Calu3 (cell line): ENCODE data around the gene GPR4. TPM values are rescaled to one million over a fixed set of nuclear protein-coding genes. Genes with fewer than 3 reads are reported as not detected.

Source experiments
- BruUV-seq: library from RNA; stranded (reverse); fragments of 400-500 nt; replicated peaks from 2 replicates; lab custom pipeline; 2021; lab: Mats Ljungman, UMichigan
- CTCF ChIA-PET: fragments of 300-600 bp; sonication (Branson Sonifier 250); formaldehyde crosslinking; loops from one replicate; lab custom pipeline; 2022; ENCODE audit warnings: antibody characterized with exemption; lab: Charles Lee
- DNase-seq: peaks from one replicate; pipeline ENCODE4 v3.0.0; 2022
- H3K27ac Mint-ChIP-seq: one replicate; pipeline ENCODE4 v1.8.0; 2022; ENCODE audit warnings: mixed read lengths; ENCODE audit not compliant: unreplicated experiment
- H3K27me3 Mint-ChIP-seq: one replicate; pipeline ENCODE4 v1.8.0; 2022; ENCODE audit warnings: mixed read lengths; ENCODE audit not compliant: unreplicated experiment
- H3K36me3 Mint-ChIP-seq: one replicate; pipeline ENCODE4 v1.8.0; 2022; ENCODE audit warnings: mild to moderate bottlenecking, moderate library complexity, mixed read lengths; ENCODE audit not compliant: insufficient read depth, unreplicated experiment
- H3K4me1 Mint-ChIP-seq: one replicate; pipeline ENCODE4 v1.8.0; 2022; ENCODE audit warnings: mild to moderate bottlenecking, low read depth, mixed read lengths; ENCODE audit not compliant: unreplicated experiment
- H3K4me3 Mint-ChIP-seq: one replicate; pipeline ENCODE4 v1.8.0; 2022; ENCODE audit warnings: mild to moderate bottlenecking, low read depth, moderate library complexity, mixed read lengths; ENCODE audit not compliant: unreplicated experiment
- H3K9me3 Mint-ChIP-seq: one replicate; pipeline ENCODE4 v1.8.0; 2022; ENCODE audit warnings: low read depth, mixed read lengths; ENCODE audit not compliant: unreplicated experiment
- CTCF ChIP-seq: fragments of 200-600 bp; IDR thresholded peaks from one replicate; pipeline ENCODE4 v1.8.0; 2022; ENCODE audit warnings: antibody characterized with exemption; ENCODE audit not compliant: unreplicated experiment
- intact Hi-C: fragments of 100-400 bp; cut with micrococcal nuclease; formaldehyde crosslinking; loops from one replicate; pipeline ENCODE4 v1.10.0; 2022; ENCODE audit not compliant: unreplicated experiment
- total RNA-seq: library from RNA; stranded (reverse); gene quantifications from 2 replicates; pipeline ENCODE4 v1.2.3, GENCODE V29; 2022

GPR4 gene
- total RNA-seq, 1 experiment from 2014 or later: not detected

- H3K27ac Mint-ChIP-seq: no peak overlapping the region
- peaks cover 4% of the 10 kb centered on the region for H3K36me3 Mint-ChIP-seq
- H3K9me3 Mint-ChIP-seq: no peaks in the 10 kb centered on the region
- no peak overlapping the region for H3K4me3 Mint-ChIP-seq
- TF ChIP-seq CTCF: peak; percentile 34
- peaks cover 6% of the 10 kb centered on the region for H3K4me1 Mint-ChIP-seq
- peaks cover 22% of the 10 kb centered on the region for H3K27me3 Mint-ChIP-seq
- peak; percentile 62 for DNase-seq
- intact Hi-C loops: loop anchor here (5.0 kb wide), 1 partner anchor 51 kb away; no protein-coding TSS in a partner anchor
- CTCF ChIA-PET: interaction anchor here (1.6 kb wide), 1 partner anchor 52 kb away, joined by 8 read pairs; no protein-coding TSS in a partner anchor
- BruUV-seq: no TSS peak
These were observed 10.9 kb downstream of the GPR4 start for GRCh38 chr19:45591004-45591637.

GRCh38 chr19:45590300-45591003, 11.6 kb downstream of the GPR4 start:
- DNase-seq: no peak
- BruUV-seq: no TSS peak
- H3K27ac Mint-ChIP-seq: no peak overlapping the region

GRCh38 chr19:45589768-45590167, 12.2 kb downstream of the GPR4 start:
- intact Hi-C loops: loop anchor here (5.0 kb wide), 1 partner anchor 53 kb away; no protein-coding TSS in a partner anchor
- no TSS peak for BruUV-seq

More at GRCh38 chr19:45590300-45591003, 11.6 kb downstream of the GPR4 start:
- Mint-ChIP-seq H3K36me3 (peaks cover 4% of the 10 kb centered on the region), H3K27me3 (peaks cover 15% of the 10 kb centered on the region), H3K4me3 (no peak overlapping the region), H3K9me3 (no peaks in the 10 kb centered on the region), H3K4me1 (peaks cover 6% of the 10 kb centered on the region)
- TF ChIP-seq CTCF: no peak
- CTCF ChIA-PET: interaction anchor here (1.6 kb wide), 1 partner anchor 52 kb away, joined by 8 read pairs; no protein-coding TSS in a partner anchor
- intact Hi-C loops: loop anchor here (5.0 kb wide), 1 partner anchor 52 kb away; no protein-coding TSS in a partner anchor

More at GRCh38 chr19:45589768-45590167, 12.2 kb downstream of the GPR4 start:
- H3K4me3 Mint-ChIP-seq: no peak overlapping the region
- no peak for TF ChIP-seq CTCF
- no peaks in the 10 kb centered on the region for H3K9me3 Mint-ChIP-seq
- H3K27ac Mint-ChIP-seq: no peak overlapping the region
- DNase-seq: no peak
- CTCF ChIA-PET: no interaction called here
- H3K4me1 Mint-ChIP-seq: peaks cover 6% of the 10 kb centered on the region
- peaks cover 12% of the 10 kb centered on the region for H3K27me3 Mint-ChIP-seq
- peaks cover 9% of the 10 kb centered on the region for H3K36me3 Mint-ChIP-seq
